Hematopoietic multipotent progenitor cell (in vitro differentiated cells): ENCODE measurements around the gene BFSP1. TPM values are rescaled to one million over a fixed set of nuclear protein-coding genes. Genes with fewer than 3 reads are reported as not detected.

ENCODE experiments used
- DNase-seq, 3 donors: peaks; one replicate each; pipeline ENCODE4 v3.0.0-alpha.2; 2011 to 2015; ENCODE audit warnings: low read depth in 2 of 3, low spot score in 2 of 3
- total RNA-seq: library from RNA; depleted of rRNA; stranded (reverse); fragments of >200 nt; gene quantifications from one replicate; pipeline ENCODE4 v1.2.3, GENCODE V29; 2012

BFSP1 gene
- total RNA-seq, 1 donor, result 0.54 TPM

DNA sequence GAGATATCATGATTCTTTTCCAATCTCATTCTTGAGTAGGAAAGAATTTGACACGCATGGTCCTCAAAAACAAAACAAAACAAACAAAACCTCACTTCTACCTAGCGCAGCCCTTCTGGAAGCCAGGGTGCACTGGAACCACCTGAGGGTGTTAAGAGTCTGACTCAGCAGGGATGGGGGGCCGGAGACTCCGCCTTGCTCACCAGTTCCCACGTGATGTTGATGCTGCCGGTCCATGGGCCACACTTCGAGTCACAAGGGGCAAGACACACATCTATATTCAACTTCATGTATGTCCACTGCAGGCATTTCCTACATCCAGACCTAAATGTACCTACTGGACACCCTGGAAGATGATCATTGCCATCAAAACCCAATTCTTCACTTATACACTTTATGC is 30.4 kb downstream of the BFSP1 start:
- DNase-seq, result no peak

DNA sequence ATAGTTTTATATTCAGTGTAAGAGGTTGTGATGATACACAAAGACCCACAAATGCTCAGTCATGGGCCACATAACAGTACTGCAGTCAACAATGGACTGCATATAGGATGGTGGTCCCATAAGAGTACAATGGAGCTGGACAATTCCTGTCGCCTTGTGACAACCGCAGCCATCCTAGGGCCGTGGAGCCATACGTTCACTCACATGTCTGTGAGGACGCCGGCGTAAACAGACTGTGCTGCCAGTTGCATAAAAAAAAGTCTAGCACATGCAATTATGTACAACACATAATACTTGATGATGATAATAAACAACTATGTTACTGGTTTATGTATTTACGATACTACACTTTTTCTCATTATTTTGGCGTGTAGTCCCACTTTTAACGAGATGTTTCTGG is 30.9 kb downstream of the BFSP1 start:
- DNase-seq, result no peak

DNA sequence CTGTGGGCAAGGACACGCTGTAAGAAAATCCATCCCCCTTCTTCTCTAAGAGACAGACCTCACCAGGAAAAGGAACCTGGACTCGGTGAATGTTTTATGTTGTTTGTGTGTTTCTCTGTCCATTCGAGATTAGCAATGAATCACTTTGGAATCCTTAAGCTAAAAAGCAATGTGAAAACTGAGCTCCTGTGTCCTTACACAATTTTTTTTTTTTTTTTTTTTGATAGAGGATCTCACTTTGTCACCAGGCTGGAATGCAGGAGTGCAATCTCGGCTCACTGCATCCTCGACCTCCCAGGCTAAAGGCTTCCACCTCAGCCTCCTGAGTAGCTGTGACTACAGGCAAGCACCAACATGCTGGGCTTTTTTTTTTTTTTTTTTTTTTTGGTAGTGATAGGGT is 32.1 kb downstream of the BFSP1 start:
- DNase-seq, result no peak

DNA sequence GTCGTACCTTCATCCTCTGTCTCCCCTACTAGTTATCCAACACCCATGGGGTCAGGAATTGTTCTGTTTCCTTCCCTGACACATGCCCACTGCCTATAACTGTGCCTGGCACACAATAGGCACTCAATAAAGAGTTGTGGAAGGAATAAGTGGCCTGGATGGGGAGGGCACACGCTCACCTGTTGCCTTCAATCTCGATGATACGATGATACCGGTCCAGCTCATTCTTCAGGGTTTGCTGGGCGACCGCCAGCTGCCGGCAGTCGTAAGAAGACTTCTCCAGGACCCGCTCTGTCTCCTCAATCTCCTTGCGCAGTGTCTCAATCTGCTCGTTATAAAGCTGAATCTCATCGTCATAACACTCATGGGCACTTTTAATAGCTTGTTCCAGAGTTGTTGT is 32.5 kb downstream of the BFSP1 start:
- DNase-seq, result no peak

DNA sequence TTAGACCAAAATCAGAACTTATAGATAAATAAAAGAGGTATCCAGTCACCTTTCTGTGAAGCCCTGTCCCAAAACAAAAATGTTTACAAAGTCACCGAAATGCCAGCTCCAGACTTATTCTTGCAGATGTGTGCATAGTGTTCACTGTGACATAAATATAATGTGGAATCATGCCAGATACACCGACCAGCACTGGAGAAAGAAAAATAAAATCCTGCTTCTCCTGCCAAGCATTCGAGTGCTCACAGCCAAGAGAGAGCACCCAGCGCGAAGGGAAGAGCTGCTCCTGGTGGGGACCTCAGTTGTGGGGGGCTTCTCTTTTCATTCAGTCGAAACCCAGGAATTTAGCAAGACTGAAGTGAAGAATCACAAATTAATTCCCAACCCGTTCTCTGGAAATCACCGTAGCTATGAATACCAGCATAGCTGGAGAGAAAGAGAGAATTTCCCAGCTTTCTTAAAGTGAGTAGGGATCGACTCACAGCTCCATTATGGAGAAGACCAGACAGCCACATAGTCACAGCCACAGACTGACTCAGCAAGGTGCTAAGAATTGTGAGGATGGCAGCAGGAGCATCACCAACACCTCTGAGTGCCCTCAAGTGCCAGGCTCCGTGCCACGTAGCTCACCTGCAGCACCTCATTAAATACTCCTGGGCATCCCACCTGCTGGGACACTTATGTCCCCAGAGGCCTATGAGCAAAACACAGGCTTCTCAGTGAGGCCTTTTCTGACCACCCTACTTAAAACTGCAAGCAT is 33.2 kb downstream of the BFSP1 start:
- no peak for DNase-seq

DNA sequence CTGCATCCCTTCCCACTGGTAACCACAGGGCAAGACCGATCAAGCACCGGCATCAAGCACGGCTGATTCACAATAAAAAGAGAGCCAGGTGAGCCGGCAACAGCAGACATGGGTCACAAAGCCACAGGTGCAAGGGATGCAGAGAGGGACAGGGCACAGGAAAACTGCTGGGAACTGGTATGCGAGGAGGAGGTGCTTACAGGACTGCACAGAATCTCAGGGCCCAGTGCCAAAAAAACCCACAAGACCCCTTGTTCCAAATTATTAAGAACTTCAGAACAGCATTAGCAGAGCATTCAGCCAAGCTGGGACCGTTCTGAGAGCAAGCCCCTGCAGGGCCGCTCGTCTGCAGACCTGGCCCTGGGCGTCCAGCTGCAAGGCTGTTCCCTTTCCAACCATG is 35.4 kb downstream of the BFSP1 start:
- no peak for DNase-seq

DNA sequence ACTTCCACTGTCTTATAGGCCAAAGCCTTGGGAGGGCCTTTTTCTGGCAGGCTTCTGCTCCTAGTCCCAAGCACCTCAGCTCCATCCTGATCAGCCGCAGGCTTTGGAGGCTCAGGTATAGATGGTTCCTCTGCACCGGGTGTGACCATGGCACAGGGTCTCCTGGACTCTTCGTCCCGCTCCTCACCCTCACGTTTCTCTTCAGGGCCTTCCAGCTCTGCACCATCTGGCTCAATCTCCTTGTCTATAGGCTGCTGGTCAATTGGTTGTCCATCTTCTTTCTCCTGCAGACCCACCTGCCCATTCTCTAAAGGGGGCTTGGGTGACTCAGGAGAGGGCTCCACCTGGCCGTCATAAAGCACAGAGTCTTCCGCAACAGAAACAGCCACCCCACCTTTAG is 37.0 kb downstream of the BFSP1 start:
- DNase-seq, result no peak

DNA sequence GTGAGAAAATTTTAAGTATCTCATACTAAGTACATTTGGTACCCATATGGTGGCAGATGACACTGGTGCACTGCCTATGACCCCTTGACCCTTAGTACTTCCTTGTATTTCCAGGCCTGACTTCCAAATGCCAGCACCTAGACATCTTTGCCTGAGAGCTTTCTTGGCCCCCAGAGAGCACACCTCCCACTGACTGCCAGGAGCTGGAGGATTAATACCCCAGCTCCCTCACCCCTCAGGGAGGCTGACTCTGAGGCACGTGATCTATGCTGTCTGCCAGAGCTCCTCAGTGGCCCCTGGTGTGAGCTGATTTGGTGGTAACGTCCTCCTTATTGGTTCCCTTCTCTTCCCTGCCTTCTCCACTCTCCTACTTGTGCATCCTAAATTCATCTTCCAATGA is 38.0 kb downstream of the BFSP1 start:
- DNase-seq, result no peak

DNA sequence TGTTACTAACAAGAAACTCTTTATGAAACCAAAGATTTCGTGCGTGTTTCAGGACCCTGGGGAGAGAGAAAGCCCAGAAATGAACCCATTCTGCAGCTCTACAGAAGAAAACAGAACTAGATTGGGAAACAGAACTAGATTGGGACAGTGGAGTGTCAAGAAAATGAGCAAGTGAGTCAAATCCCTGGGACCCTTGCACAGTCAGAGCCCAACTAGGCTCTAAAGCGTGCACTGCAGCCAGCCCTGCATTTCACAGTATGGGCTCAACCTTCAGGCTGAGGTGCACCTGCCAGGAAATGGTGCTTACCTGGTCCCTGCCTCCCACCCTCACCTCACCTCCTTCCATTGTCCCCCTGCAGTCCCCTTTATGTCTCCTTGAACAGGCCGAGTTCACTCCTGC is 39.7 kb downstream of the BFSP1 start:
- DNase-seq, result no peak

DNA sequence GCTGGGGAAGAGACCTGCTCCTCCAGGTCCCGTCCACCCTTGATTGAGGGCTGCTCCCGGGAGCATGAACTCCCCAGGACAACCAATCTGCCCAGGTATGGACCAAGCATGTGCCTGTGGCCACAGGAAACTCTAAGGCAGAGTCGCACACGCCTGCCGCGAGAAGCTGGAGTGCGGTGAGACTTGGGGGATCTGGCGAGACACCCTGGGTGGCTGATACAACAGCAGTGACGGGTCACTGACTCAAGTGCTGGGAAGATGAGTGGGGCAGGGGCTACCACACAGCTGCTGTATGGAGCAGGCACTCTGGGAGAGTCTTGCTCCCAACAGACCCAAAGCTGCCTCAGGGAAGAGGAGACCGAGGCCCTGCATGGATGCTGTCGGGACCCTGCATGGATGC is 40.1 kb downstream of the BFSP1 start:
- DNase-seq, result no peak

DNA sequence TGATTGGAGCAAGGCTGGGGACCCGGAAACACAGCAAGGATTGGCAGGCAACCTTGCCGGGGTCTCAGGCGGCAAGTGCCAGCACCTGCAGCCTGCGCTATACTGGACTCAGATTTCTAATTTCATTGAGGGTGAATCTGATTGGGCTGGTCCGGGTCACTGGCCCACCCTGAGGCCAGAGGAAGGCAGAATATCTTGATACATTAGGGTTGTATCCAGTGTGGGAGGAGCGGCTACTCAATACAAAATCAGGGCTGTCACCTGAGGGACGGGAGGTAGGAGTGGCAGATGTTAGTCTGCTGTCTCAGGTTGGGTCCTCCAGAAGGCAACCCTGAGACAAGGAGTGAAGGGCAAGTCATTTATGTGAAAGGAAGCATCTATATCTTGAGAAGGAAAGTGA is 40.7 kb downstream of the BFSP1 start:
- no peak for DNase-seq

DNA sequence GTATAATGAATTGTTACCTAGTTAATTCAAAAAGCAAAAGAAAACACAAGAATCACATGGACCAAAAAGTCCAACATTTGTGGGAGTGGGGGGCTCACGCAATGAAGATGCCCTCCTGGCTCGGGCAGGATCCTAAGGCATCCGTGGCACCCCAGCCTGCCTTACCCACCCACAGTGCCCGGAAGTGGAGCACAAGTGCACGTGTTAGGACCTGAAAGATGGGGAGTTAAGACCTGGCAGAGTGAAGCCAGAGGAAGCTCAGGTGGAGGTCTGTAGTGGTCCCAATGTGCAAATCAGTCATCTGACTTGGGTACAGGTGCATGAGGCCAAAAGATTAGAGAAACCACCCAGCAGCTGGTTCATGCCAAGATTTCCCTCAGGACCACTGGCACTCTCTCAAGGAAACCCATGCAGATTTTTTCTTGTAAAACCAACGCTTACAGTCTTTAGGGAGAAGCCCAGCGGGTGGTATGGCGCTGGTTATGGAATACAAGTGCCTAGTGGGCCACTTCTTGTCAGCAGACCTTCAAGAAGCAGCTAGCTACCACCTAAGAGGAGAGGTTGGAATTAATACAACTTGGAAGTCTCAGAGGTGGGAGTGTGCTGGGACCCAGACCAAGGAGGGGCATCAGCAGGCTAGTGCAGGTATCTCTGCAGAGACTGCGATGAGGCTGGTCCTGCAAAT is 42.1 kb downstream of the BFSP1 start:
- no peak for DNase-seq

DNA sequence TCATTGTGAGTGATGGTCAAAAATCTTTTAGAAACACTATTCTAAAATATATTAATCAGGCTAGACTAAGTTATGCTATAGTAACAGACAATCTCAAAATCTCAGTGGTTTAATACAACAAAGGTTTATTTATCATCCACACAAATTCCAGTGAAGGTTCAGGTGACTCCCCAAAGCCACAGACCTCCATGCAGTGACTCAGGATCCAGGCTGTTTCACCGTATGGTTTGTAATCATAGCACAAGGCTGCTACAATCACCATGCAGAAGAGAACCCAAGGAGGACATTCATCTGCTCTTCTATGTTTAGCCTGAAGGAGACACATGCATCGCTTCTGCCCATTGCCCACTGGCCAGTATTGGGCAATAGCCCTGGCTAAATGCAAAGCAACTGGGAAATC is 46.2 kb downstream of the BFSP1 start:
- no peak for DNase-seq

DNA sequence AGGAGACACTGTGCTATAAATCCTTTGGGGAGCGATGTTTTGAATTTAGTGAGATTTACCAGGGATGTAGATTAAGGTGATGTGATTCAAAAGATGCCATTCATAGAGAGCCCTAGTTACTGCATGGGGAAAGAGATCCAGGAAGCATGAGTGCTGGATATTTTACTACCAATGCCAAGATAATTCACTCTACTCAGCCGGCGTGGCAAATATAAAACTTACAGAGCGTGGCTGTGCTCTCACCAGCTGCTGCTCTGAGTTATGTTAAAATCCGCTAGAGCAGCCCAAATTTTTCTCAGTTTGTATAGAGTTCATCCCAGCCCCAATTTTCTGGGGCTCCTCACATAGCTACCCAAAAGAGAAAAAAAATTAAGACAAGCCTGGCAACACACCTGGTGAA is 48.6 kb downstream of the BFSP1 start:
- DNase-seq, result no peak

DNA sequence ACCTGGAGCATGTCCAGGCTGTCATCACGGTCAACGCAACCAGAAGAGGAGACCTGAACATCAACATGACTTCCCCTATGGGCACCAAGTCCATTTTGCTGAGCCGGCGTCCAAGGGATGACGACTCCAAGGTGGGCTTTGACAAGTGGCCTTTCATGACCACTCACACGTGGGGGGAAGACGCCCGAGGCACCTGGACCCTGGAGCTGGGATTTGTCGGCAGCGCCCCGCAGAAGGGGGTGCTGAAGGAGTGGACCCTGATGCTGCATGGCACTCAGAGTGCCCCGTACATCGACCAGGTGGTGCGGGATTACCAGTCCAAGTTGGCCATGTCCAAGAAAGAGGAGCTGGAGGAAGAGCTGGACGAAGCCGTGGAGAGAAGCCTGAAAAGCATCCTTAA is 49.5 kb downstream of the BFSP1 start:
- no peak for DNase-seq

DNA sequence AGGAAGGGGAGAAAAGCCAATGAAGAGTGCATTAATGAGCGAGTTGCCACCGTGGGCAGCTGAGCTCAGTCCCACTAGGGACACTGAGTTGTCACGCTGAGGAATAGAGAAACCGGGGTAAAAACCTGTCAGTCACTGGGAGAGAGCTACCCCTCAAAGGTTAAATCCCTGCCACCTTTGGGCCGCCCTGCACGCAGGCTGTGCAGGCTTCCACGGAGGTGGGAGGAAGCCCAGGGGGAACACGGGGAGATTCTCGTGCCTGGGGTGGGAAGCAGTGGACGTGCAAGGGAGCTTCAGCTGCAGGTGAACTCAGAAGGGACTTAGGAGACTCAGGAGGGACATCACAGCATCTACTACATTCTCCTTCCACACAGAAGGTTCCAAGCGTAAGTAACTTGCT is 50.5 kb downstream of the BFSP1 start:
- no peak for DNase-seq

DNA sequence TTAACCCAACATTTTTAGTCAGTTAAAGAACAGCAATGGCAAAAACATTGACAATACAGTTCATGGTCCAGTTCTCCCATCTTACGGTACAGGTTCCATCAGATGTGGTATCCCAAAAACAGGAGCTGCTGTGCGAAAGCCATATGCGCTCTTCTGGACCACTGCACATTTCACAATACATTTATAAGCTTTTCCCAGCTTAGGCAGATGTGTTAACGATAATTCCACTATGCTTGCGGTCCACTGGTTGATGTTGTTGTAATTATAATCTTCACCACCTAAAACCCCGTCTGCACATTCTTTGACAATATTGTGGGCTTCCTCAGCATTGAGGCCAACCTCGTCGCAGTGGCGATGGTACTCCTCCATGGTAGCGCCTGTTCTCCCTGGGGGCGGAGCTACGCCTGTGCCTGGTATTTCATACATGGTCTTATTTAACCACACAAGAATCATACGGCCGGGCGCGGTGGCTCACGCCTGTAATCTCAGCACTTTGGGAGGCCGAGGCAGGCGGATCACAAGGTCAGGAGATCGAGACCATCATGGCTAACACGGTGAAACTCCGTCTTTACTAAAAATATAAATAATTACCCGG is 52.0 kb downstream of the BFSP1 start:
- DNase-seq, result no peak

DNA sequence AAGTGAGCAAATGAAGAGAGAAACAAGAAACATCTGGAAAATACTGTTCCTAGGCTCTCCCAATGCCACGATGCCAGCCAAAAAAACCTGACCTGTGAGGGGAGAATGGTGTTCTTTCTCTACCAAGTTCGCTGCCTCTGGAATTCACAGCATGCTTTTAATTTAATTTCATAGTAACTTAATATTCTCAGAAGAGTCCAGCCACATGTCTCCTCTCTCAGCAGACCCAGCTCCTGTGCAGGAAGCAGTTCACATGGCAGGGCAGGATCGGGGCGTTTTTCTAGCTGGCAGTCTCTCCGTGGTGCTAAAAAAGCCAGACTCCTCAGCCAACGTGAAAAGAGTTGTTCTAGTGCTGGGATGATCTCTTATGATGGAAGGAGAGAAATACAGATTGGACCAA is 57.5 kb downstream of the BFSP1 start:
- DNase-seq, result no peak

DNA sequence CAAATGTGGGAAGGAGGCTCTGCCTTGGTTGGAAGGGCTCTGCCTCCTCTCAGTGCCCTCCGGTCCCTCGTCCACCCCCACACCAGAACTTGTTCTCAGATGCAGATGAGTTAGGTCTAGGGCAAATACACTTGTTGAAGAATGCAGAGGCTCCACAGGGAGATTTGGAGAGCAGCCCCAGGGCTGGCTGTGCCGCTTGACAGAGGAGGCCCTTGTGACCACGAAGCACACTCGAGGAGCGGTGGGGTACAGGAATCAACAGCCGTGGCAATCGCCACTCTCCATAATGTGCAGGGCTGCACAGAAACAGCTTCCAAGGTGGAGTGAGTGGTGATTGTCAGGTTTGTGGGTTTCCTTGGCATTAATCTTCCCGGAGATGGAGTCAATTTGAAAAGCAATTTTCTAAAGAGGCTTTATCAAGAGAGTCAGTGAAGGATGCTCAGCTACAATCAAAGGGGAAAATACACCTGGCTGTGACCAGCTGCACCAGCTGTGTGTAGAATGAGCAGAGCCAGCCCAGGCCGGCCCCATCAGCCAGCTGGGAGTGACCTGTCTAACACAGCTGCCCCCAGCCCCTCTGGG is 59.5 kb downstream of the BFSP1 start:
- no peak for DNase-seq

DNA sequence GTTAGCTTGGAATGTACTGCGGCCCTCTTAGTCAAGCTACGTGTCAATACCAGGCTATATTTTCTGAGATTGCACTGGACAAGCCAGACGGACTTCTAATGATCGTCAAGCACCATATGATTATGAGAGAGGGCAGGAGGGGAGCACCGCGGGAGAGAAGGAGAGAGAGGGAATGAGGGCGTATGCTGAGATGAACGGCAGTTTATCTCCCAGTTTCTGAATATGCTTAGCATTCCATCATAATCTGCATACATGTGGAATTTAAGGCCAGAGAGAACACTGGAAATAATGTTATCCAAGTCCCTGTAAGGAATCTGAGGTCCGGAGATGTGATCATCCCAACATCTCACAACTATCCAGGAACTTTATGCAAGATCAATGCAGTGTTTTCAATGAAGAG is 60.2 kb downstream of the BFSP1 start:
- no peak for DNase-seq

DNA sequence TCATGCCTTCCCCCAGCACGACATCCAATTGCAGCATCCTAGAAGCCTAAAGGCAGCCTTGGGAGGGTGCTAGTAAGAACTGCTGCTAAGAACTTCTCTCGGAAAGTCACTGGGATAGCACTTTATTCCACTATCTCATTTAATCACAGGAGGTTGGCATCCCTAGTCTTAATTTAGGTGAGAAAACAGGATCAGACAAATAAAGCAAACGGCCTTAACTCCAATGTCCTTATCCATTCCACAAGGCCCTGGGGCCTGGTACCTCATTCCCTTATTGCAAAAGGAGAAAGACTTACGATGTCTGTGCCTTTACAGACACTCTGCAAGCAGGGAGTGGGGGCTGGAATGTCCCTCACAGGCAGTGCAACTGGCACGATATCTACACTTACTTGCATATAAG is 60.7 kb downstream of the BFSP1 start:
- no peak for DNase-seq
